ENCODE data around the gene PKM. TPM values are rescaled to one million over a fixed set of nuclear protein-coding genes. Genes with fewer than 3 reads are reported as not detected.
"Not testable (repeated sequence)": the region's sequence is repeated elsewhere in the genome, so short reads cannot be mapped to it uniquely, and the experiment has no call there.

PKM gene
- polyA plus RNA-seq, 4 donors, result 320 to 718 (median 630) TPM

DNA sequence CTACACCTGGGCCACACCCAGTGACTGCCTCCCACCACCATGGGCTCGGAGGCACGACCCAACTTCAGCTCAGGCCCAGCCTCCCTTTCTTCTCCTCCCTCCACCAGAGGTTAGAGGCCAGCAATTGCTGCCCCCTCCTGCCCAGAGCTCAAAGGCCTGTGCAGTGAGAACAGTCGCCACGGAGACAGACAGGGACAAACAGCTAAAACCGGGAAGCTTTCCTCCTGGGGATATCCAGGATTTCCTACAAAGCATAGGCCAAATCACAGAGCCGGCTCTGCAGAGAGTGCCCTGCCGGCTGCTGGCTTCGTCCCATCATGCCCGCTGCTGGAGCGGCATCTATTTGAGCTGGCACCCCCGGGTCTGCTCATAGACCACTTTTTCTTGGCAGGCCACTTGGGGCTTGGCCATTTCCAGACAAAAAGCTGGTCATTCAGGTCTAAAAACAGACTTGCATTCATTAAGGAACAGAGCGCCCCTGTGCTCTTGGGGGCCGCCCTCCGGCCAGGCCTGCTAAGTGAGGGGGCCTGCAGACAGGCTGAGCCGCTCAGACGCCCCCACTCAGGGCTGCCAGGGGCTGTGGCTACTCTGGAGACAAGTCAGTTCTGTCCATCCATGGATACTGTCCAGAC lies 50.9 kb downstream of the PKM start:
- DNase-seq (ENCODE audit: low read depth in 4 of 4, low spot score in 3 of 4), result no peak

DNA sequence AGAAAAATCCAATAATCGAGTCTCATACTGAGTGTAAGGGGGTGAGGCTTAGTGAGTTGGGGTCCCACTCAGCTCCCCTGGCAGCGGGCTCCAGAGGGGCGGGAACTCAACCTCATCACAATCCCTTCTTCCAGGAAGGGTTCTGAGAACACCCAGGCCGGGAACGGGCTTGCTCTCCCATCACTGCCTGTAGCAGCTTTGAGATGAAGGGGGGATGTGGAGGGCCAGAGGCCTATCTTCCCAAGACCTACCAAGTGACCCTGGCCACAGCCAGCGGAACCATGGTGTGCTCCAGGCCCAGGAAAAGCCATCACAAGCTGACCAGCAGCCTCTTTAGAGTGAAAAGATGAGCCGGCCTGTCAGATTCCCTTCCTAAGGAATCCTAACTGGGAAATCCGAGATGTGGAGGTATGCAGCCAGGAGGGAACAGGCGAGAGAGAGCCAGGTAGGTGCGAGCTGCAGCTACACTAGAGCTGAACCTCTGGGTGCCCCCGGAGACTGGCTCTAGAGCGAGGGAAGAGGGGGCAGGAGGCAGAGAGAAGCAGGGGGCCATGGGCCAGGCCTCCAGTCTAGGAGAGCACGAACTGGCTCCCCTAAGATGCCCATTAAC lies 51.9 kb downstream of the PKM start:
- no peak for DNase-seq (ENCODE audit: low read depth in 4 of 4, low spot score in 3 of 4)

DNA sequence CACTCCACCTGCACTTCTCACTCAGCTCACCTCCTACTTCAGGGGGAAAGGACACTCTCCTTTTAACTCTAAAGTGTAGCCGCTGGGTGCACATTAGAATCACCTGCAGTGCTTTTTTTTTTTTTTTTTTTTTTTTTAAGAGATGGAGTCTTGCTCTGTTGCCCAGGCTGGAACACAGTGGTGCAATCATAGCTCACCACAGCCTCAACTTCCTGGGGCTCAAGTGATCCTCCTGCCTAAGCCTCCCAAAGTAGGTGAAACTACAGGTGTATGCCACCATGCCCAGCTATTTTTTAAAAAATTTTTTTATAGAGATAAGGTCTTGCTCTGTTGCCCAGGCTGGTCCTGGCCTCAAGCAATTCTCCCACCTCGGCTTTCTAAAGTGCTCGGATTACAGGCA lies 54.2 kb downstream of the PKM start:
- DNase-seq (ENCODE audit: low read depth in 4 of 4, low spot score in 3 of 4), result no peak

DNA sequence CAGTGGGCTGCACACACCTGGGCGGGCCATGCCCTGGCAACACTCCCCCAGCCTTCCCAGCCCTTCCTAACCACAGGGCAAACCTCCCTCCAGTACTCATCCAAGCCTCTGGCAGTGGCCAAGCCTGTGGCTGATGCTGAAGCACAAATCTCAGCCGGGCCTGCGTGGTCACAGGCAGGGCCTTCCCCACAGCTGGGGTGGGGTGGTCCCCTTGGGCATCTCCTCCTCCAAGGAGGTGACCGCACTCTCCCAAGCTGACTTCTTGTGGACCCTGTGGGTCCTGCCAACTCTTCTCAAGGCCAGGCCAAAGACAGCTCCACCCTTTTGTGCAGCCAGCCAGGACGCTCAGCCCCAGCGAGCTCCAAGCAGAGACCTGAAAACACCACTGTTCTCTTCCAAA lies 54.8 kb downstream of the PKM start:
- DNase-seq (ENCODE audit: low read depth in 4 of 4, low spot score in 3 of 4), result no peak

DNA sequence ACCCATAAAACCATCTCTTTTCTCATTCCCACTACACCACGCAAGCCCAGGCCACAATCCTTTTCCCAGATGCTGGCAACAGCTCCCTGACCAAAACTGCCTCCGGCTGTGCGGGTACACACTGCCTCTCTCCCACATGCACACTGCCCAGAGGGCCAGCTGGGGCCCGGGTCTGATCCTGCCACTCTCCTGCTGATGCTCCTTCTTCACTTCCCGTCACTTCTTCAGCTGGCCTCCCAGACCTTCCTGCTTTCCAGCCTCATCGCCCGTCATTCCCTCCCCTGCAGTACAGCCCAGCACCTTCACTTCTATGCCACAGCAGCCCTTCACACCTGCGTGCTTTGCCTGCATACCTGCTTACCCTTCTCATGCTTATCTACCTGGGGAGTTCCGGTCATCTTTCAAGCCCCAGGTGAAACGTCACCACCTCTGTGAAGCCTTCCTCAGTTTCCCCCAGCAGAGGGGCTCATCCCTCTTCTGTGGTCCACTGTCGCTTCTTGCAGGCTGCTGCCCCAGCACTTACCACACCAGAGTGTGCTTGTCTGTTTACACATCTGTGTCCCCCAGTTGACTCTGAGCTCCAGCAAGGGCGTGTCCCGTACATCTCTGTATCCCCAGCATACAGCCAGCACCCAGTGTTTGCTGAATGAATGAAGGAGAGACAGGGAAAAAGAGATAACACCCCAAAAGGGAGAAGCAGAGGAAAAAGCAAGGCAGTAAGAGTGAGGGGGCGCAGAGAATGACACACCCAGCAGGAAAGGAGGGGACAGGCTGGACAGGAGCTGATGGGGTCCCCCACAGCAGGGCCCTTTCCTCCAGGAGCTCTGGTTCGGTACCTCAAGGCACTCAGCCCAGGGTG lies 55.6 kb downstream of the PKM start:
- DNase-seq (ENCODE audit: low read depth in 4 of 4, low spot score in 3 of 4), result no peak

DNA sequence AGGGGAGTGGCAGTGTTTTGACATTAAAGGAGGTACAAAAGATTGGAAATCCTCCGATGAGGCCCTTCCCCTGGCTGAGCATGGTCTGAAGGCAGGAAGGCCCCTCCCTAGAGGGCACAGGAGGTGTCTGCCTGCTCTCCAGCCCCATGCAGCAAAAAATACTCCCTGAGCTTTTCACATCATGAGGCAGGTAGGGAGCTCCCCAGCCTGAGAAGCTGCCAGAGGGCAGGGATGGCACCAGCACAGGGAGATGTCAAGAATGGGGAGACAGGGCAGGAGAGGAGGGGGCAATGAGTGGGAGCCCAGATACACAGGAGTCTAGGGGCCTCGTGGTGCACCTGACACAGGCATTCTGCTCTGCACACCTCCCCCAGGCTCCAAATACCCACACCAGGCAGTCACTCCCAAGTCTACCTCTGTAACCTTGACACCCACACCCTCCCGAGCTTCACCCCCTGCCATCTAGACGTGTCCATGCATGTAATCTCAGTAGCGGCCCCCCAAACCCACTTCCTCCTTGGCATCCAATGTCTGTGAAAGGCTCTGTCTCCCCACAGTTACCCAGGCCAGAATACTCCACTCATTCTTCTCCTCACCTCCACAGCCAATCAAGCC lies 56.3 kb downstream of the PKM start:
- DNase-seq (ENCODE audit: low read depth in 4 of 4, low spot score in 3 of 4), result no peak

DNA sequence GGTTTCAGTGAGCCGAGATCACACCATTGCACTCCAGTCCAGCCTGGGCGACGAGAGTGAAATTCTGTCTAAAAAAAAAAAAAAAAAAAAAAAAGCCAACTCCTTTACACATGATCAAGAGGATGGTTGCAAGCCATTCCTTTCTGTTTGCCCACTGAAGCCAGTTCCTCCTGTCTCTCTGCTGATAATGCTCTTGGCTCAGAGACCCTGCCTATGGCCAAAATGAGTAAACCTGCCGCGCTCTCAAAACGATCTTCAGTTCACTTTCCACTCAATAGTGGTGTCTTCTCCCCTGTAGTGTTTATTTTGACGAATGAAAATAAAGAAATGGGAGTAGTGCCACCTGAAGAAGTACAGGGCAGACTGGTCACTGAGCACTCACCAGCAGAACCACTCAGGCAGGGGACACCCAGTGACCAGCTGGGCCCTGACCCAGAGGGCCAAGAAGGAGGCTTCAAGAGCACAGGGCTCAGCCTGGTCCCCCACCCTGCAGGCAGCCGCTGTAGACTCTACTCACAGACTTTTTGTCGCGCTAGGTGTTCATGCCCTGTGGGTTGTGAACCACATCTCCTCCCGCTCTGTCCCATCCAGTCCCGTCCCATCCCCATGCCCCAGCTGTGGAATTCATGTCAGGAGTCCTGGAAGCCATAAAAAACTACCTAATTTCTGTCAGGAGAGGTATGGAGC lies 57.0 kb downstream of the PKM start:
- no peak for DNase-seq (ENCODE audit: low read depth in 4 of 4, low spot score in 3 of 4)

DNA sequence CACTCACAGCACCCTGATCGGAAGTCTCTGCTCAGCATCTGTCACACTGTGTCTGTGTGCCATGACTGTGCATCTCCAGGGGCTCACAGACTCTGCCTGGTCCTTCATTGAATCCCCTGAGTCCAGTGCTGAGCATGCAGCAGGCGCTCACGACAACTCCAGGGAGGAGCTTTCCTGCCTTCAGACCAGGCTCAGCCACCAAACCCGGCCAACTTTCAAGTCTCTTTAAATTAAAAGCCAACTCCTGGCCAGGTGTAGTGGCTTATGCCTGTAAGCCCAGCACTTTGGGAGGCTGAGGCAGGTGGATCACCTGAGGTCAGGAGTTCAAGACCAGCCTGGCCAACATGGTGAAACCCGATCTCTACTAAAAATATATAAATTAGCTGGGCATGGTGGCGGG lies 57.6 kb downstream of the PKM start:
- no peak for DNase-seq (ENCODE audit: low read depth in 4 of 4, low spot score in 3 of 4)

DNA sequence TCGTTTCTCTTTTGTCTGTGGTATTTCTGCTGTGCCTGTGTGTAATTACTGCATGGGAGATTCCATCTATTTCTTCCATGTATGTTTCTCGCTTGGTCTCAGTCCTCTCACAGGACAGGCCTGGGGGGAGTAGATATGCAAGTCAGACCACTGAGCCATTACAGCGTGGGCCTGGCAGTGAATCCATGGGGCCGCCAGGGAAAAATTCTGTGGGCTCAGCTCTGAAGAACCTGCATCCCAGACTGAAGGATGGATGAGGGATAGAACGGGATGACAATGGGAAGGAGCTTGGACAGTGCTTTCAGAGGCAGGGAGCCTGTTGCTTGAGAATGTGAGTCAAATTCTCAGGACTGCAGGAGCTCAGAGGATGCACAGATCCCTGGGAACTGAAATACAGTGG lies 58.2 kb downstream of the PKM start:
- no peak for DNase-seq (ENCODE audit: low read depth in 4 of 4, low spot score in 3 of 4)

DNA sequence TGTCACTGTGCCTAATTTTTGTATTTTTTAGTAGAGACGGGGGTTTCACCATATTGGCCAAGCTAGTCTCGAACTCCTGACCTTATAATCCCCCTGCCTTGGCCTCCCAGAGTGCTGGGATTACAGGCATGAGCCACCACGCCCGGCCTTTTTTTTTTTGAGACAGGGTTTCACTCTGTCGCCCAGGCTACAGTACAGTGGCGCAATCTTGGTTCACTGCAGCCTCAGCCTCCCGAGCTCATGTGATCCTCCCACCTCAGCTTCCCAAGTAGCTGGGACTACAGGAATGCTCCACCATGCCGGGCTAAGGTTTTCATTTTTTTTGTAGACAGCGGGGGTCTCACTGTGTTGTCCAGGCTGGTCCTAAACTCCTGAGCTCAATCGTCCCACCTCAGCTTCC lies 59.0 kb downstream of the PKM start:
- not testable (repeated sequence) for DNase-seq (ENCODE audit: low read depth in 4 of 4, low spot score in 3 of 4)

DNA sequence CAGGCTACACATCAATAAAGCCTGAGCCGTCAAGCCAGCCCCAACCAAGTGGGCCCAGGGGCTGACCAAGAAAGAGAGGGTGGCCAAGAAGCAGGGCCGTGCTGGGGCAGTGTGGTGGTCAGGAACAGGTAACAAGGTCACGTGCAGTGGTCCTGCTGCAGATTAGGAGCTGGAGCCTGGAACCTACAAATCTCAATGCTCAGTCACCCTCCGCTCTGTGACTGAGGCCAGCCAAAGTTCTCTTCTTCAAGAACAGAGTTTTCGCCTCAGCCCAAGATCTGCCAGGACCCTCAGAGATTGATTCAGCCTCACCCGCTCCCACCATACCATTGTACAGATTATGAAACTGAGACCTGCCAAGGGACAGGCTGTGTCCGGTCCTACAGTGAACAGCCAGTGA lies 60.3 kb downstream of the PKM start:
- DNase-seq (ENCODE audit: low read depth in 4 of 4, low spot score in 3 of 4), result no peak

DNA sequence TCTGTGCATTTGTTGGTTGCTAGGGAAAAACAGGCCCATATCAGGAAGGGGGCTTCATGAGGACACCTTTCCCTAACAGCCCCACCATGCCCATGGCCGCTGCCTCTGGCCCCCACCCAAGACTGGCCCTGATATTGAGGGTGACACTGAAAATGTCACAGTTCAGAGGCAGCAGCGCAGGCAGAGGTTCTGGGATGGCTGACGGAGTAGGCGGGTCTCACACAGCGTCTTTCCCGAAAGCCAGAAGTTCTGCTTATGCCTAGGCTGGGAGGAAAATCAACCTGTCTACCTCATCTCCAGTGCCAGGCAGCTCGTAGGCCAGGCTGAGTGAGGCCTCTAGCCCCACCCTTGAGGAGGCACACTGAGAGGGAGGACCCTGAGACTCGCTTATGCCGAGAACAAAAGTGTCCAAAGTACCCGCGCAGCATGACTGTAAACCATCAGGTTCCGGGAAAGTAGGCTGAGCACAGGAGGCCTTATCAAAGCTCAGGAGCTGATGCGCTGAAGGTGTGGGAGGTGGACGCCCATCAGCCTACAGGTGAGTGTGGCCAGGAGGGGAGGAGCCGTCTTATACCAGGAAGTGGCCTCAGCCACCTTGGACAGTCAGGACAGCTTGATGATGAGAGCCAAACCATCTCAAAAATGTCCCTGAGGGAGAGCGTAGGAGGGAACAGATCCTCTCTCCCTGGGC lies 60.9 kb downstream of the PKM start:
- DNase-seq (ENCODE audit: low read depth in 4 of 4, low spot score in 3 of 4), result no peak

DNA sequence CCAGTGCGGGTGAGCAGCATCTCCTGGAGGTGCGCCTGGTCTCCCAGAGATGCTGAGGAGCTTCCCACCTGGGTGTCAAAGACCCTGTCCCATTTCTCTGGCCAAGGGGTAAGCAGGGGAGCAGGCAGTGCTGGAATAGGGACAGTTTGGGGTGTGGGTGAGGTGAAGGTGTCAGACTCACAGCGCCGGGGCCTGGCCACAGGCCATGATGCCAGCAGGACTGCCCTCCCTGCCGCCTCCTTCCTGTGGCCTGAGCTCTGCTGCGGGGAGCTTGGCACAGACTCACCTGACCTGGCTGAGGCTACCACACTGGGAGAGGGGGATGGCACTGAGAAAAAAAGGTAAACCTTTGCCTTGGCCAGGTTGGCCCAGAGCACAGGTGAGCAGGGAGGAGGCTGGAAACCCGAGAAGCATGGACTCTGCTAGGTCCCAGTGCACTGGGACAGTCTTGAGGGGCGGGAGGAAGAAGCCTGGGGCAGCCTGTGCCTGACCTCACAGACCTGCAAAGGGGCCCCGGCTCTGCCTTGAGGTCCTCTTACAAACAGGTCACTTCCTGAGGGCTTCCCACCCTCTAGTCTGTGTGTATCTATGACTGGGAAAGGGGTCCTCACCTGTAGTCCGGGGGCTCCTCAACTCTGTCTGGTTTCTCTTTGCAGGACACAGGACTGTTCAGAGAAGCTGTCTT lies 61.6 kb downstream of the PKM start:
- DNase-seq (ENCODE audit: low read depth in 4 of 4, low spot score in 3 of 4), result no peak

DNA sequence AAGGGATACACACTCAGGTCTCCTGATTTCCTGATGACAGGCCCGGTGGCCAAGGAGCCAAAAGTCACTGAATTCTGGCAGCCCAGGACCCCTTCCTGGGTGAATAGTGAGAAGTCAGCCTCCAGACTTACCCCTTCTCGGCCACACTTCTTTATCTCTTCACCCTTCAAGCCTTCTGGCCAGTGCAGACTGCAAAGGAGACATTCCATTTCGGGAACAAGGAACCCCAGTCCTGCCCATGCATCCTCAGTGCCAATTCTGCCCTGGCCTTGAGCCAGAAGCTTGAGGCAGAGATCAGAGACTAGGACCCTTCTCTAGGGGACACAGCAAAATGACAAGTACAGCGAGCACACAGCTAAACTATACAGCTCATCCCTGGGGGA lies 62.2 kb downstream of the PKM start:
- DNase-seq (ENCODE audit: low read depth in 4 of 4, low spot score in 3 of 4), result no peak

DNA sequence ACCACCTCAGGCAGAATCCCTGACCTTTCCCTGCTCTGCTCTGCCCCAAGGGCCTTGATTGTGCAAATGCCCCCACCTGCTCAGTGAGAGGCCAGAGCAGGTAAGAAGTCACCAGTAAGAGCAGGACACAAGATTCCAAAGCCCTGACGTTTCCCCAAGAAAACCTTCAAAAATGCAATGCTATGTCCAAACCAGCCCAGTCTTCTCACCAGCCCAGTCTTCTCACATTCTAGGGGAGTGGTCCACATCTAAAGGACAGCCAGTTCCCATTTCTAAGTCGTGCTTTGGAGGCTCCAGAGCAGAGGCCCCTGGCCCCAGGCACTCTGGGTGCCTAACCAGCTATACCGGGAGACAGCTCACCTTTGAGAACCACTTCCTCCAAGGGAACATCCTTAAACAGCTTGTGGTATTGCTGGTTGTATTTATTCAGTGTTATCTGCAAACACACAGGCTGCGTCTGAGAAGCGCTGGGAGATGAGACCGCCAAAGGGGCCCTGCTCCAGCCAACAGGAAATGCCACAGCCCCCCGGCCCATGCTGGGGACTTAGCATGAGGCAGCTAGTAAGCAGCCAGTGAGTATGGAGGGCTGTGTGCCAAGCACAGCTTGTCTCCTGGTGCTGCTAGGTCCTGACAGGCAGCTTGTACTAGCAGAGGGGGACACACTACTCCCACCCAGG lies 62.7 kb downstream of the PKM start:
- DNase-seq (ENCODE audit: low read depth in 4 of 4, low spot score in 3 of 4), result no peak

DNA sequence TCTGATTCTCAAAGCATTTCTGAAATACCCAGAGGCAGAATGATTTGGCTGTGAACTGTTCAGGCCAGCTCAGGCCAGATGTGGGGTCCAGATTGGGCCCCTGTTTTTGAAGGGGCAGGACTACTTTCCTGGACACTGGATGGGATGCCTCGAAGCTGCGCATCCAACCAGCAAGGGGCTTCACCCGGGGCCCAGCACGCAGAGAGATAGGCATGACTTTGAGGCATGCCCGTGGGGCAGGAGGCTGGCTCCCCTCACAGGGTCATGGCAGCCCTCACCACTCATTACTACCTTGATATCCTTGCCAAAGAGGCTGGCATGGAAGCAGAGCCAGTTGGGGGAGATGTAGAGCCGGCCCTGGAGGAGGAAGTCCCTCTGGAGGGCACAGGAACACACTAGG lies 63.5 kb downstream of the PKM start:
- no peak for DNase-seq (ENCODE audit: low read depth in 4 of 4, low spot score in 3 of 4)

DNA sequence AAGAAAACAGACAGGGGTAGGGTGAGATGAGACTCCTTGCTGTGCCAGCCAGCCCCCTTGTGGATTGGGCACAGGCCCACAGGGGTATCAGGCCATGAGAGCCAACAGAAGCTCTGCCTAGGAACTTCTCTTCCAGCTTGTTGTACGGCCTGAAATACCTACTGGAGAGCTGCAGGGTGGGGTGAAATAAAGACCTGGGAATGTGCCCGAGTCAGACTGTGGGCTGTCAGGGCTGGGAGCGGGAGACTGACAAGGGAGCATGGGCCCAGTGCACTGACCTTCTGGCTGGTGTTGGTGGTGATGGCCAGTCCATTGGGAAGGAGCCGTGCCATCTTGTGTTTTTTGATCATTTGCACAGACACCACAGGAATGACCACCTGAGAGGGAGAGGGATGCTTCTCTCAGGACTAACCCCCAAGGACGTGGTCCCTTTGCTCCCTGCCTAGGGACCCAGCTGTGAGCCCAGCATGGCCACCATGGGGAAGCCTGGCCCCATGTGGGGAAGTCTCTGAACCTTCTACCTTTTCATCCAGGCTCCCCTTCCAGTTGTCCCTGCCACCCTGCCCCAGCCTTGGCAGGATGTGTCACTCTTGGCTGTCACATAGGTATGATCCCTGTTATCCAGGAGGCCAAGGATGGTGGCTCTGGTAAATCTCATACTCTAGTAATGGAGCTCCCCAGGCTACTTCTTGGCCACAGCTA lies 64.1 kb downstream of the PKM start:
- no peak for DNase-seq (ENCODE audit: low read depth in 4 of 4, low spot score in 3 of 4)

DNA sequence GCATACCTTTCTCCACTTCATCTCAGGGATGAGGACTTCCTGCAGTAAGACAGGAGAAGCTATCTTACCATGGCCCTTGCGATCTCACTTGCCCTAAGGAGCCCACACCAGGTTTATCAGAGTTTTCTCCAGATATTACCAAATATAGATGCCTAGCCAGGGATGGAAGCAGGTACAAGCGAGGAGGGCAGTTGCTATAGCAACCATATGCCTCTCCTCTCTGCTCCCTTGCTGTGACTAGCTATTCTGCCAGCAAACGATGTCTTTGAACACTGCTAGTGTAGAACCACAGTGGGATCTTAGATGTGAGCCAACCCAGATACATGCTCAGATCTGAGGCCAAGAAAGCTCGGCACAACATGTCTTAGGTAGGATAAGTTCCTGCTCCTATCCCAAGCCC lies 67.3 kb downstream of the PKM start:
- DNase-seq (ENCODE audit: low read depth in 4 of 4, low spot score in 3 of 4), result no peak

DNA sequence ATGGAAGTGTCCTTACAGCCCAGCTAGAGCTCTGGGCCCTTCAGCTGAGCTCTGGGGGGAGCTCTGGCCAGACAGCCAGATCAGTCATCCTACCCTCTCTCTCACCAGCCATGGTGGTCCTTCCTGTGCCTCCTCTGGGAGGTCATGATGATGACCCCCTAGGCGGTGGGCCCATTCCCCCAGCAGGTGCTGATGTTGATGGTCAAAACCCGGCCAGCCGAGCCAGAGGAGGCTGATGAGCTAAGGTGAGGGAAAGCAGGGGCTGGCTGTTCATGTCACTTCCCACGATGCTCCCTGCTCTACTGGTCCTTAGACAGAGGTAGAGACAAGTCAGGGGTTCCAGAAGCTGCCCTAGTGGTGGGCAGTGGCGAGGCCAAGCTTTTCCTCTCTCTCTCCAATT lies 68.4 kb downstream of the PKM start:
- no peak for DNase-seq (ENCODE audit: low read depth in 4 of 4, low spot score in 3 of 4)
